CD14-positive monocyte (primary cell): ENCODE results near the gene SAT1. TPM values are rescaled to one million over a fixed set of nuclear protein-coding genes. Genes with fewer than 3 reads are reported as not detected.

Source experiments
- DNase-seq, 3 donors: peaks; one replicate each; pipeline ENCODE4 v3.0.0-alpha.2; 2011 to 2022
- H2AFZ ChIP-seq: 2 replicates; pipeline ENCODE4 v1.6.0; 2012; ENCODE audit warnings: mild to moderate bottlenecking, low read depth, low read length, inconsistent platforms; ENCODE audit not compliant: insufficient read depth, poor library complexity, severe bottlenecking
- H3K27ac ChIP-seq, 2 donors: 1 replicate in 1 of 2; 2 replicates in 1 of 2; pipeline ENCODE4 v1.5.1; 2012 to 2013; ENCODE audit warnings: low read length in 2 of 2, control low read depth in 1 of 2, inconsistent platforms in 1 of 2, low read depth in 1 of 2, mild to moderate bottlenecking in 1 of 2
- H3K27me3 ChIP-seq, 2 donors: one replicate each; pipeline versions ENCODE4 v1.6.0 to v1.6.1; 2011 to 2013; ENCODE audit warnings: low read length in 2 of 2; ENCODE audit not compliant: control insufficient read depth in 2 of 2, insufficient read depth in 2 of 2
- H3K36me3 ChIP-seq, 2 donors: replicated peaks in 1 of 2; 1 replicate in 1 of 2; 2 replicates in 1 of 2; pipeline versions ENCODE4 v1.5.1 to v1.6.1; 2012 to 2013; ENCODE audit warnings: low read length in 2 of 2, control low read depth in 1 of 2, inconsistent platforms in 1 of 2, mild to moderate bottlenecking in 1 of 2; ENCODE audit not compliant: insufficient read depth in 2 of 2, control insufficient read depth in 1 of 2
- H3K4me1 ChIP-seq, 2 donors: 1 replicate in 1 of 2; 2 replicates in 1 of 2; pipeline versions ENCODE4 v1.5.1 to v1.6.1; 2012 to 2013; ENCODE audit warnings: low read length in 2 of 2, control low read depth in 1 of 2, inconsistent platforms in 1 of 2, mild to moderate bottlenecking in 1 of 2, moderate library complexity in 1 of 2; ENCODE audit not compliant: insufficient read depth in 2 of 2, control insufficient read depth in 1 of 2
- H3K4me2 ChIP-seq: replicated peaks from 2 replicates; pipeline ENCODE3; 2012; ENCODE audit warnings: low read length, moderate library complexity, mild to moderate bottlenecking; ENCODE audit not compliant: poor library complexity, severe bottlenecking; ENCODE audit errors: extremely low read depth
- H3K4me3 ChIP-seq, 3 experiments: fragments of 200-600 bp in 1 of 3; sonication (generic) in 1 of 3; replicated peaks in 1 of 3; 1 replicate in 2 of 3; 2 replicates in 1 of 3; pipeline ENCODE4 v1.5.1; 2011 to 2013; ENCODE audit warnings: low read length in 3 of 3, mild to moderate bottlenecking in 3 of 3, control low read depth in 2 of 3, low read depth in 2 of 3, inconsistent platforms in 1 of 3, moderate library complexity in 1 of 3
- H3K79me2 ChIP-seq: 2 replicates; pipeline ENCODE4 v1.6.0; 2012; ENCODE audit warnings: mild to moderate bottlenecking, control low read depth, inconsistent platforms, low read length, moderate library complexity; ENCODE audit not compliant: insufficient read depth
- H3K9ac ChIP-seq: 2 replicates; pipeline ENCODE4 v1.6.0; 2017; ENCODE audit warnings: low read length, mild to moderate bottlenecking; ENCODE audit not compliant: insufficient read depth, poor library complexity, severe bottlenecking
- H3K9me3 ChIP-seq, 2 donors: replicated peaks in 1 of 2; 1 replicate in 1 of 2; 2 replicates in 1 of 2; pipeline versions ENCODE4 v1.5.1 to v1.6.1; 2012 to 2013; ENCODE audit warnings: low read length in 2 of 2, control low read depth in 1 of 2; ENCODE audit not compliant: control insufficient read depth in 1 of 2, insufficient read depth in 1 of 2
- H4K20me1 ChIP-seq: 2 replicates; pipeline ENCODE4 v1.6.0; 2012; ENCODE audit warnings: mild to moderate bottlenecking, low read length, control low read depth, moderate library complexity; ENCODE audit not compliant: insufficient read depth
- H3K27ac Mint-ChIP-seq, 7 donors: one replicate each; pipeline ENCODE4 v1.8.0; 2020; ENCODE audit warnings: mild to moderate bottlenecking in 7 of 7, mixed read lengths in 7 of 7, moderate library complexity in 6 of 7, inconsistent platforms in 2 of 7
- H3K27me3 Mint-ChIP-seq, 3 donors: one replicate each; pipeline ENCODE4 v1.8.0; 2021 to 2022; ENCODE audit warnings: low read depth in 3 of 3, mild to moderate bottlenecking in 3 of 3, mixed read lengths in 3 of 3, moderate library complexity in 3 of 3, inconsistent platforms in 1 of 3
- H3K36me3 Mint-ChIP-seq, 2 donors: one replicate each; pipeline ENCODE4 v1.8.0; 2020; ENCODE audit warnings: mixed read lengths in 2 of 2, inconsistent platforms in 1 of 2, mild to moderate bottlenecking in 1 of 2
- H3K4me1 Mint-ChIP-seq: one replicate; pipeline ENCODE4 v1.8.0; 2020; ENCODE audit warnings: mild to moderate bottlenecking, mixed read lengths
- H3K4me3 Mint-ChIP-seq, 2 donors: one replicate each; pipeline ENCODE4 v1.8.0; 2020; ENCODE audit warnings: mild to moderate bottlenecking in 2 of 2, mixed read lengths in 2 of 2, moderate library complexity in 1 of 2
- H3K9me3 Mint-ChIP-seq, 7 donors: one replicate each; pipeline ENCODE4 v1.8.0; 2020 to 2022; ENCODE audit warnings: mixed read lengths in 7 of 7, mild to moderate bottlenecking in 6 of 7, moderate library complexity in 6 of 7, inconsistent platforms in 2 of 7
- CTCF ChIP-seq: fragments of 200-600 bp; IDR thresholded peaks from one replicate; pipeline ENCODE4 v1.8.0; 2022; ENCODE audit warnings: antibody characterized with exemption, mild to moderate bottlenecking
- WGBS: methylation state at CpG from one replicate; pipeline ENCODE4 v1.1.5; 2013; ENCODE audit warnings: missing lambda C conversion rate; ENCODE audit not compliant: insufficient coverage; 5-methylcytosine and 5-hydroxymethylcytosine counted together
- intact Hi-C, 2 donors: fragments of 100-400 bp; cut with micrococcal nuclease; formaldehyde crosslinking; loops; one replicate each; pipeline versions ENCODE4 v1.15.0 to v1.15.1; 2023
- polyA plus RNA-seq, 3 donors: library from polyadenylated mRNA; depleted of rRNA in 1 of 3; unstranded in 2 of 3; stranded (reverse) in 1 of 3; fragments of 300-500 nt in 2 of 3; fragments of >200 nt in 1 of 3; fragmentation: Illumina TruSeq in 2 of 3; gene quantifications; 1 replicate in 2 of 3; 2 replicates in 1 of 3; pipeline ENCODE4 v1.2.3, GENCODE V29; 2012 to 2021

Gene SAT1
- polyA plus RNA-seq, 3 donors: 897 to 7,815 (median 970) TPM

DNA sequence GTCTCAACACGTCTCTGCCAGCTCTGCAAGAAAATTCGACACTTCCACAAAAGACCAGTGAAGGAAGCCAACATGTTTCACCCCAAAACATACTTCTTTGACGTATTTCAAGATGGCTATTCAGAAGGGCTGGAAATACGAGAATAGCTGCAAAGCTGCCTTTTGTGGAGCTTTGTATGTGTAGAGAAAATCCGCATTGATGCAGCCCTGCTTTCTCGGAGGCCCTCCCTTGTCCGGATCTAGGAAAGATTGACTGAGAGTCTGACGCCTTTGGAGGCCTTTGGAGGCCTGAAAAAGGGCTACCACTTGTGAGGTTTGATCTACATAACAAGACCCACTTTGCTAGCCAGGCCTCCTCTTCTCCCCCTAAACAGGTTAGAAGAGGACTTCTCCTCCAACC lies 12.2 kb downstream of the SAT1 start:
- Histone ChIP-seq H3K27me3 (no peaks in the 10 kb centered on the region), H3K9ac (no peak overlapping the region), H3K27ac (no peak overlapping the region), H3K36me3 (no peaks in the 10 kb centered on the region), H3K9me3 (no peaks in the 10 kb centered on the region), H3K4me1 (no peaks in the 10 kb centered on the region), H3K4me3 (no peak overlapping the region), H2AFZ (no peak overlapping the region), H3K4me2 (no peak overlapping the region), H4K20me1 (no peaks in the 10 kb centered on the region), H3K79me2 (no peaks in the 10 kb centered on the region)
- no CpG with 5 or more reads among the region's 8 CpGs for WGBS
- Mint-ChIP-seq H3K36me3 (no peaks in the 10 kb centered on the region), H3K27ac (no peak overlapping the region), H3K4me3 (no peak overlapping the region), H3K9me3 (peaks cover 0 to 4% (median 0%) of the 10 kb centered on the region in 7 donors), H3K27me3 (peaks cover 0 to 3% (median 0%) of the 10 kb centered on the region in 3 donors), H3K4me1 (peaks cover 4% of the 10 kb centered on the region)
- no peak for TF ChIP-seq CTCF
- intact Hi-C loops: loop anchor here (10.0 kb wide), 2 partner anchors 50 to 260 kb away; partner anchors contain the start of gene EIF2S3 (in 1 of the 2)
- DNase-seq: no peak

DNA sequence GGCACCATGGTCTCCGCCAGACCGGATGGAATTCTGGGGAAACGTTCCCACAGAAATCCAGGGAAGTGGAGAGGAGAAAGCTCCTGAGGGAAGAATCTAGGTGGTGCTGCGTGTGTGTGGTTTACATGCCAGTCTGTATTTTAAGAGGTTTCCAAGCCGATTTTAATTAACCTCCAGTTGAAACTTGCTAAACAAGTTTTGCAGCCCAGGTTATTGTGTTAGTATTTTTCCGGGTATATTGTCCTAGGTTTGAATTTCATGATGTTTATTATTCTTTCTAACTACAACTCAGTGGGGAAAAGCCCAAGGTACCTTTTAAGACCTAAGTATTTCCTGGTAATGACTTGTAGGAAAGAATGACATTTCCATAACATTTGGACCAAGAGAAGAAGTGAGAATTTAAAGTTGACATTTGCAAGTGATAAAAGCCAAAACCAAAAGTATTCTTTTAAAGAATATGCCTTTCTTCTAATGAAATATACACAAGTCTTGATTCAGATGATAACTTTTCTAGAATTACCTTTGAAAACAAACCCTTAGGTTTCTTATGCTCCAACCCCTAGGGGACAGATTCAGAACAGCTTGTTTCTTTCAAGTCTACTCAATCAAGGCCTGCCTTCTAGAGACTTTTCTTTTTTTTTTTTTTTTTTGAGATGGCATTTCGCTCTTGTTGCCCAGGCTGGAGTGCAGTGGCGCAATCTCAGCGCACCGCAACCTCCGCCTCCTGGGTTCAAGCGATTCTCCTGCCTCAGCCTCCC lies 14.6 kb downstream of the SAT1 start:
- Histone ChIP-seq H3K4me1 (peaks cover 4 to 5% of the 10 kb centered on the region in 2 donors), H3K36me3 (no peaks in the 10 kb centered on the region), H3K4me3 (no peak overlapping the region), H3K9ac (no peak overlapping the region), H3K9me3 (no peaks in the 10 kb centered on the region), H3K4me2 (no peak overlapping the region), H3K27me3 (no peaks in the 10 kb centered on the region), H4K20me1 (no peaks in the 10 kb centered on the region), H3K79me2 (no peaks in the 10 kb centered on the region), H2AFZ (no peak overlapping the region), H3K27ac (no peak overlapping the region)
- no peak for TF ChIP-seq CTCF
- H3K27ac Mint-ChIP-seq: no peak overlapping the region
- H3K9me3 Mint-ChIP-seq: peaks cover 0 to 4% (median 0%) of the 10 kb centered on the region in 7 donors
- no peaks in the 10 kb centered on the region for H3K36me3 Mint-ChIP-seq
- H3K27me3 Mint-ChIP-seq: peaks cover 0 to 3% (median 0%) of the 10 kb centered on the region in 3 donors
- no peak for DNase-seq
- H3K4me1 Mint-ChIP-seq: peaks cover 9% of the 10 kb centered on the region
- intact Hi-C loops: loop anchor here (10.0 kb wide), 2 partner anchors 47 to 257 kb away; partner anchors contain the start of gene EIF2S3 (in 1 of the 2)
- 100% methylated on average over 1 of the region's 12 CpGs for whole genome bisulfite sequencing
- H3K4me3 Mint-ChIP-seq: no peak overlapping the region
